ENCODE data around the gene CHAD.

CHAD gene

GRCh38 chr17:50462446-50462845, 6.2 kb downstream of the CHAD start:
- peaks cover 10 to 12% of the 10 kb centered on the region in 2 donors for H3K36me3 Mint-ChIP-seq
- DNase-seq (no peak), ATAC-seq (replicated peaks) (no peak)
- peaks cover 1 to 7% of the 10 kb centered on the region in 2 donors for H3K27me3 Mint-ChIP-seq
- H3K9me3 Mint-ChIP-seq: no peaks in the 10 kb centered on the region
- no peak overlapping the region for H3K4me3 Mint-ChIP-seq
- H3K4me1 Mint-ChIP-seq: peaks cover 17 to 26% of the 10 kb centered on the region in 2 donors
- peak overlapping the region; percentile 56 for H3K27ac Mint-ChIP-seq

- Mint-ChIP-seq H3K4me1 (peaks cover 12 to 23% of the 10 kb centered on the region in 2 donors), H3K36me3 (peaks cover 8 to 12% of the 10 kb centered on the region in 2 donors), H3K4me3 (no peak overlapping the region)
Observed at GRCh38 chr17:50461550-50462132, 7.0 kb downstream of the CHAD start.

GRCh38 chr17:50460831-50461526, 7.7 kb downstream of the CHAD start:
- no peaks in the 10 kb centered on the region for H3K27me3 Mint-ChIP-seq
- no peaks in the 10 kb centered on the region for H3K9me3 Mint-ChIP-seq
- DNase-seq (no peak), ATAC-seq (replicated peaks) (no peak)
- H3K4me3 Mint-ChIP-seq: no peak overlapping the region
- no peak overlapping the region for H3K27ac Mint-ChIP-seq
- H3K36me3 Mint-ChIP-seq: peaks cover 8 to 13% of the 10 kb centered on the region in 2 donors
- H3K4me1 Mint-ChIP-seq: peaks cover 12 to 20% of the 10 kb centered on the region in 2 donors

More at GRCh38 chr17:50461550-50462132, 7.0 kb downstream of the CHAD start:
- ATAC-seq (replicated peaks) (no peak), DNase-seq (no peak)
- Mint-ChIP-seq H3K9me3 (no peaks in the 10 kb centered on the region), H3K27ac (no peak overlapping the region), H3K27me3 (no peaks in the 10 kb centered on the region)

GRCh38 chr17:50459756-50460155, 8.9 kb downstream of the CHAD start:
- Mint-ChIP-seq H3K27ac (no peak overlapping the region), H3K9me3 (no peaks in the 10 kb centered on the region), H3K36me3 (peaks cover 6 to 10% of the 10 kb centered on the region in 2 donors), H3K27me3 (no peaks in the 10 kb centered on the region), H3K4me1 (peaks cover 12 to 20% of the 10 kb centered on the region in 2 donors), H3K4me3 (no peak overlapping the region)
- ATAC-seq (replicated peaks) (peak in 1 of 2 donors; percentile 31), DNase-seq (no peak)

- Mint-ChIP-seq H3K9me3 (no peaks in the 10 kb centered on the region), H3K27ac (no peak overlapping the region), H3K4me3 (no peak overlapping the region), H3K4me1 (peaks cover 12 to 20% of the 10 kb centered on the region in 2 donors), H3K36me3 (peaks cover 6 to 7% of the 10 kb centered on the region in 2 donors), H3K27me3 (no peaks in the 10 kb centered on the region)
- DNase-seq (no peak), ATAC-seq (replicated peaks) (no peak)
Observed at GRCh38 chr17:50458701-50459676, 9.7 kb downstream of the CHAD start.

GRCh38 chr17:50458270-50458669, 10.4 kb downstream of the CHAD start:
- peaks cover 16 to 26% of the 10 kb centered on the region in 2 donors for H3K4me1 Mint-ChIP-seq
- ATAC-seq (replicated peaks) (no peak), DNase-seq (no peak)
- peaks cover 6 to 11% of the 10 kb centered on the region in 2 donors for H3K36me3 Mint-ChIP-seq
- H3K27me3 Mint-ChIP-seq: no peaks in the 10 kb centered on the region
- no peak overlapping the region for H3K27ac Mint-ChIP-seq
- no peaks in the 10 kb centered on the region for H3K9me3 Mint-ChIP-seq
- H3K4me3 Mint-ChIP-seq: no peak overlapping the region

GRCh38 chr17:50457621-50458020, 11.1 kb downstream of the CHAD start:
- DNase-seq (no peak), ATAC-seq (replicated peaks) (no peak)
- peaks cover 6 to 11% of the 10 kb centered on the region in 2 donors for H3K36me3 Mint-ChIP-seq
- H3K4me1 Mint-ChIP-seq: peaks cover 21 to 32% of the 10 kb centered on the region in 2 donors
- H3K4me3 Mint-ChIP-seq: no peak overlapping the region
- no peak overlapping the region for H3K27ac Mint-ChIP-seq
- H3K27me3 Mint-ChIP-seq: no peaks in the 10 kb centered on the region
- H3K9me3 Mint-ChIP-seq: no peaks in the 10 kb centered on the region

GRCh38 chr17:50453901-50454300, 14.8 kb downstream of the CHAD start:
- H3K9me3 Mint-ChIP-seq: no peaks in the 10 kb centered on the region
- H3K36me3 Mint-ChIP-seq: peaks cover 2 to 14% of the 10 kb centered on the region in 2 donors
- no peak for ATAC-seq (replicated peaks)
- no peak overlapping the region for H3K4me3 Mint-ChIP-seq
- H3K27ac Mint-ChIP-seq: no peak overlapping the region
- H3K4me1 Mint-ChIP-seq: peaks cover 21 to 31% of the 10 kb centered on the region in 2 donors
- DNase-seq: no peak
- no peaks in the 10 kb centered on the region for H3K27me3 Mint-ChIP-seq

- peak; percentile 97 to 98 for ATAC-seq (replicated peaks)
- peaks cover 2 to 14% of the 10 kb centered on the region in 2 donors for H3K36me3 Mint-ChIP-seq
Observed at GRCh38 chr17:50452630-50453300, 15.9 kb downstream of the CHAD start.

GRCh38 chr17:50451943-50452629, 16.6 kb downstream of the CHAD start:
- ATAC-seq (replicated peaks) (peak; percentile 73 to 74), DNase-seq (no peak)
- Mint-ChIP-seq H3K4me3 (peak overlapping the region; percentile 47 to 70), H3K4me1 (peaks cover 13 to 23% of the 10 kb centered on the region in 2 donors), H3K36me3 (peaks cover 2 to 14% of the 10 kb centered on the region in 2 donors), H3K9me3 (no peaks in the 10 kb centered on the region), H3K27ac (no peak overlapping the region), H3K27me3 (no peaks in the 10 kb centered on the region)

More at GRCh38 chr17:50452630-50453300, 15.9 kb downstream of the CHAD start:
- Mint-ChIP-seq H3K4me1 (peaks cover 13 to 23% of the 10 kb centered on the region in 2 donors), H3K27me3 (no peaks in the 10 kb centered on the region), H3K9me3 (no peaks in the 10 kb centered on the region), H3K27ac (no peak overlapping the region), H3K4me3 (peak overlapping the region in 1 of 2 donors; percentile 70)
- DNase-seq: no peak

GRCh38 chr17:50448643-50449042, 20.0 kb downstream of the CHAD start:
- Mint-ChIP-seq H3K27me3 (no peaks in the 10 kb centered on the region), H3K27ac (no peak overlapping the region), H3K36me3 (peaks cover 0 to 7% of the 10 kb centered on the region in 2 donors), H3K9me3 (no peaks in the 10 kb centered on the region), H3K4me1 (peaks cover 13 to 21% of the 10 kb centered on the region in 2 donors), H3K4me3 (no peak overlapping the region)
- ATAC-seq (replicated peaks): no peak
- no peak for DNase-seq

GRCh38 chr17:50447870-50448595, 20.6 kb downstream of the CHAD start:
- Mint-ChIP-seq H3K36me3 (peaks cover 0 to 4% of the 10 kb centered on the region in 2 donors), H3K4me1 (peaks cover 8 to 14% of the 10 kb centered on the region in 2 donors), H3K4me3 (no peak overlapping the region), H3K9me3 (no peaks in the 10 kb centered on the region), H3K27me3 (no peaks in the 10 kb centered on the region), H3K27ac (no peak overlapping the region)
- no peak for DNase-seq
- no peak for ATAC-seq (replicated peaks)

Measured in stimulated activated naive B cell treated with anti-CD40 and anti-IgM and Interleukin-4, amounts not matched to agents 10 μg/mL and 1 μg/mL and 100 μg/mL, for 72 hours (primary cell).